ENCODE results near the gene HDAC11.
A peak's percentile ranks its signal among the peaks of the same experiment; 100 is the strongest.

HDAC11 gene

GRCh38 chr3:13451301-13451673 lies 28.8 kb upstream of the HDAC11 start:
- H3K9ac ChIP-seq (ENCODE audit: insufficient read length, low read depth) = peak overlapping the region; percentile 69
- H3K4me1 ChIP-seq (ENCODE audit: insufficient read depth, insufficient read length) = peaks cover 6% of the 10 kb centered on the region
- no peaks in the 10 kb centered on the region for H3K36me3 ChIP-seq (ENCODE audit: insufficient read depth, insufficient read length, low read length)
- H3K27me3 ChIP-seq (ENCODE audit: insufficient read depth, insufficient read length) = no peaks in the 10 kb centered on the region
- DNase-seq (ENCODE audit: low read depth, low spot score) = peak; percentile 8
- no peaks in the 10 kb centered on the region for H3K9me3 ChIP-seq (ENCODE audit: insufficient read depth, low read length)
- TF ChIP-seq SUZ12 (IDR thresholded peaks at IDR 0.05; ENCODE audit: extremely low read depth, insufficient read depth, insufficient read length) (no peak), YY1 (IDR thresholded peaks at IDR 0.05; ENCODE audit: insufficient read depth, insufficient read length) (no peak), ZNF274 (IDR thresholded peaks at IDR 0.05; ENCODE audit: low read depth, low read length) (no peak)
- H3K4me3 ChIP-seq (ENCODE audit: insufficient read length, low read depth) = peak overlapping the region; percentile 54

GRCh38 chr3:13452490-13453335 lies 27.4 kb upstream of the HDAC11 start:
- DNase-seq (ENCODE audit: low read depth, low spot score) = peak; percentile 22
- peak overlapping the region; percentile 69 for H3K9ac ChIP-seq (ENCODE audit: insufficient read length, low read depth)
- no peaks in the 10 kb centered on the region for H3K27me3 ChIP-seq (ENCODE audit: insufficient read depth, insufficient read length)
- no peaks in the 10 kb centered on the region for H3K9me3 ChIP-seq (ENCODE audit: insufficient read depth, low read length)
- no peaks in the 10 kb centered on the region for H3K36me3 ChIP-seq (ENCODE audit: insufficient read depth, insufficient read length, low read length)
- TF ChIP-seq SUZ12 (IDR thresholded peaks at IDR 0.05; ENCODE audit: extremely low read depth, insufficient read depth, insufficient read length) = no peak
- TF ChIP-seq YY1 (IDR thresholded peaks at IDR 0.05; ENCODE audit: insufficient read depth, insufficient read length) = no peak
- TF ChIP-seq ZNF274 (IDR thresholded peaks at IDR 0.05; ENCODE audit: low read depth, low read length) = no peak
- no peak overlapping the region for H3K4me3 ChIP-seq (ENCODE audit: insufficient read length, low read depth)
- H3K4me1 ChIP-seq (ENCODE audit: insufficient read depth, insufficient read length) = peaks cover 6% of the 10 kb centered on the region

GRCh38 chr3:13455644-13456043 lies 24.5 kb upstream of the HDAC11 start:
- Histone ChIP-seq H3K4me3 (ENCODE audit: insufficient read length, low read depth) (no peak overlapping the region), H3K9ac (ENCODE audit: insufficient read length, low read depth) (no peak overlapping the region), H3K36me3 (ENCODE audit: insufficient read depth, insufficient read length, low read length) (no peaks in the 10 kb centered on the region), H3K4me1 (ENCODE audit: insufficient read depth, insufficient read length) (peaks cover 8% of the 10 kb centered on the region), H3K9me3 (ENCODE audit: insufficient read depth, low read length) (no peaks in the 10 kb centered on the region), H3K27me3 (ENCODE audit: insufficient read depth, insufficient read length) (peaks cover 14% of the 10 kb centered on the region)
- no peak for DNase-seq (ENCODE audit: low read depth, low spot score)
- TF ChIP-seq YY1 (IDR thresholded peaks at IDR 0.05; ENCODE audit: insufficient read depth, insufficient read length) = no peak
- no peak for TF ChIP-seq ZNF274 (IDR thresholded peaks at IDR 0.05; ENCODE audit: low read depth, low read length)
- no peak for TF ChIP-seq SUZ12 (IDR thresholded peaks at IDR 0.05; ENCODE audit: extremely low read depth, insufficient read depth, insufficient read length)

- H3K36me3 ChIP-seq (ENCODE audit: insufficient read depth, insufficient read length, low read length) = no peaks in the 10 kb centered on the region
- no peak for DNase-seq (ENCODE audit: low read depth, low spot score)
- no peak overlapping the region for H3K4me3 ChIP-seq (ENCODE audit: insufficient read length, low read depth)
- TF ChIP-seq SUZ12 (IDR thresholded peaks at IDR 0.05; ENCODE audit: extremely low read depth, insufficient read depth, insufficient read length) (no peak), ZNF274 (IDR thresholded peaks at IDR 0.05; ENCODE audit: low read depth, low read length) (no peak), YY1 (IDR thresholded peaks at IDR 0.05; ENCODE audit: insufficient read depth, insufficient read length) (no peak)
- no peaks in the 10 kb centered on the region for H3K9me3 ChIP-seq (ENCODE audit: insufficient read depth, low read length)
- no peak overlapping the region for H3K9ac ChIP-seq (ENCODE audit: insufficient read length, low read depth)
- peaks cover 14% of the 10 kb centered on the region for H3K27me3 ChIP-seq (ENCODE audit: insufficient read depth, insufficient read length)
- peaks cover 7% of the 10 kb centered on the region for H3K4me1 ChIP-seq (ENCODE audit: insufficient read depth, insufficient read length)
These were observed 22.5 kb upstream of the HDAC11 start for GRCh38 chr3:13457593-13457992.

- no peak overlapping the region for H3K9ac ChIP-seq (ENCODE audit: insufficient read length, low read depth)
- H3K9me3 ChIP-seq (ENCODE audit: insufficient read depth, low read length) = no peaks in the 10 kb centered on the region
- H3K36me3 ChIP-seq (ENCODE audit: insufficient read depth, insufficient read length, low read length) = no peaks in the 10 kb centered on the region
- no peak for TF ChIP-seq SUZ12 (IDR thresholded peaks at IDR 0.05; ENCODE audit: extremely low read depth, insufficient read depth, insufficient read length)
- no peak for TF ChIP-seq ZNF274 (IDR thresholded peaks at IDR 0.05; ENCODE audit: low read depth, low read length)
- TF ChIP-seq YY1 (IDR thresholded peaks at IDR 0.05; ENCODE audit: insufficient read depth, insufficient read length) = no peak
- no peak overlapping the region for H3K4me3 ChIP-seq (ENCODE audit: insufficient read length, low read depth)
- no peak for DNase-seq (ENCODE audit: low read depth, low spot score)
- peaks cover 2% of the 10 kb centered on the region for H3K4me1 ChIP-seq (ENCODE audit: insufficient read depth, insufficient read length)
- peaks cover 19% of the 10 kb centered on the region for H3K27me3 ChIP-seq (ENCODE audit: insufficient read depth, insufficient read length)
These were observed 20.3 kb upstream of the HDAC11 start for GRCh38 chr3:13459605-13460340.

GRCh38 chr3:13460341-13460736 lies 19.8 kb upstream of the HDAC11 start:
- H3K9me3 ChIP-seq (ENCODE audit: insufficient read depth, low read length) = no peaks in the 10 kb centered on the region
- H3K4me1 ChIP-seq (ENCODE audit: insufficient read depth, insufficient read length) = peaks cover 2% of the 10 kb centered on the region
- peaks cover 19% of the 10 kb centered on the region for H3K27me3 ChIP-seq (ENCODE audit: insufficient read depth, insufficient read length)
- H3K9ac ChIP-seq (ENCODE audit: insufficient read length, low read depth) = no peak overlapping the region
- H3K4me3 ChIP-seq (ENCODE audit: insufficient read length, low read depth) = no peak overlapping the region
- DNase-seq (ENCODE audit: low read depth, low spot score) = no peak
- no peak for TF ChIP-seq ZNF274 (IDR thresholded peaks at IDR 0.05; ENCODE audit: low read depth, low read length)
- no peak for TF ChIP-seq SUZ12 (IDR thresholded peaks at IDR 0.05; ENCODE audit: extremely low read depth, insufficient read depth, insufficient read length)
- TF ChIP-seq YY1 (IDR thresholded peaks at IDR 0.05; ENCODE audit: insufficient read depth, insufficient read length) = no peak
- H3K36me3 ChIP-seq (ENCODE audit: insufficient read depth, insufficient read length, low read length) = no peaks in the 10 kb centered on the region

All from NT2/D1 (cell line).